GM12878 (cell line): ENCODE measurements around the gene MAFF. TPM values are rescaled to one million over a fixed set of nuclear protein-coding genes. Genes with fewer than 3 reads are reported as not detected.

Experiments used
- ATF2 ChIP-seq: IDR thresholded peaks from 2 replicates; pipeline ENCODE4 v1.6.1; 2012; ENCODE audit warnings: low read length, inconsistent platforms
- E2F8 ChIP-seq: fragments of 450-650 bp; IDR thresholded peaks from 2 replicates; pipeline ENCODE4 v1.6.1; 2018; ENCODE audit warnings: mild to moderate bottlenecking, low read depth, moderate library complexity; ENCODE audit not compliant: partially characterized antibody
- EP300 ChIP-seq, 2 experiments: fragments of 150-350 bp in 1 of 2; IDR thresholded peaks; 2 replicates each; pipeline ENCODE4 v1.6.1; 2011 to 2012; ENCODE audit warnings: low read depth in 2 of 2, low read length in 2 of 2, borderline replicate concordance in 1 of 2, improper control_type of control experiment in 1 of 2, inconsistent platforms in 1 of 2; ENCODE audit not compliant: control insufficient read depth in 1 of 2
- ESRRA ChIP-seq: IDR thresholded peaks from 2 replicates; pipeline ENCODE4 v1.6.1; 2012; ENCODE audit warnings: mild to moderate bottlenecking, low read length, improper control_type of control experiment
- IKZF1 ChIP-seq: fragments of 450-650 bp; conservative IDR thresholded peaks from 2 replicates; pipeline ENCODE4 v1.6.1; 2017; ENCODE audit warnings: antibody characterized with exemption, mild to moderate bottlenecking
- JUND ChIP-seq: IDR thresholded peaks from 2 replicates; pipeline ENCODE4 v1.6.1; 2012; ENCODE audit warnings: low read depth, mild to moderate bottlenecking, low read length, improper control_type of control experiment, moderate library complexity
- KDM1A ChIP-seq: fragments of 200-600 bp; sonication (generic); IDR thresholded peaks from 2 replicates; pipeline ENCODE4 v1.6.1; 2016; ENCODE audit warnings: borderline replicate concordance
- MEF2A ChIP-seq: IDR thresholded peaks from 2 replicates; pipeline ENCODE4 v1.6.1; 2011; ENCODE audit warnings: low read depth, mild to moderate bottlenecking, low read length, moderate library complexity; ENCODE audit not compliant: insufficient read depth
- MTA3 ChIP-seq: IDR thresholded peaks from 2 replicates; pipeline ENCODE4 v1.6.1; 2012; ENCODE audit warnings: low read length, inconsistent platforms, borderline replicate concordance
- NR2C2 ChIP-seq: IDR thresholded peaks from 2 replicates; pipeline ENCODE4 v1.6.1; 2011; ENCODE audit warnings: borderline replicate concordance, low read depth; ENCODE audit not compliant: control insufficient read depth, insufficient read length
- PAX8 ChIP-seq: fragments of 450-650 bp; IDR thresholded peaks from 2 replicates; pipeline ENCODE4 v1.6.1; 2017; ENCODE audit warnings: mild to moderate bottlenecking, moderate library complexity
- PBX3 ChIP-seq: IDR thresholded peaks from 2 replicates; pipeline ENCODE4 v1.6.1; 2011; ENCODE audit warnings: mild to moderate bottlenecking, low read depth, low read length, moderate library complexity; ENCODE audit not compliant: insufficient replicate concordance
- POLR2AphosphoS2 ChIP-seq: IDR thresholded peaks from 2 replicates; pipeline ENCODE4 v1.6.1; 2011; ENCODE audit warnings: low read depth, mild to moderate bottlenecking, low read length, improper control_type of control experiment, moderate library complexity
- RCOR1 ChIP-seq: conservative IDR thresholded peaks from 2 replicates; pipeline ENCODE4 v1.6.1; 2012; ENCODE audit warnings: low read depth, low read length, improper control_type of control experiment
- SIN3A ChIP-seq: IDR thresholded peaks from 2 replicates; pipeline ENCODE4 v1.6.1; 2012; ENCODE audit warnings: low read depth, low read length, improper control_type of control experiment
- SUPT20H ChIP-seq: IDR thresholded peaks from 2 replicates; pipeline ENCODE4 v1.6.1; 2011; ENCODE audit warnings: low read depth, mild to moderate bottlenecking, low read length, moderate library complexity, borderline replicate concordance; ENCODE audit not compliant: control insufficient read depth
- SUZ12 ChIP-seq: fragments of 200-600 bp; sonication (generic); IDR thresholded peaks from one replicate; pipeline ENCODE4 v1.6.1; 2018; ENCODE audit warnings: antibody characterized with exemption, mild to moderate bottlenecking; ENCODE audit not compliant: unreplicated experiment
- USF1 ChIP-seq: IDR thresholded peaks from 2 replicates; pipeline ENCODE4 v1.6.1; 2011; ENCODE audit warnings: borderline replicate concordance, low read depth, mild to moderate bottlenecking, moderate library complexity, mixed read lengths, low read length; ENCODE audit not compliant: insufficient read depth; ENCODE audit errors: extremely low read length
- YY1 ChIP-seq: IDR thresholded peaks from 2 replicates; pipeline ENCODE4 v1.6.1; 2011; ENCODE audit warnings: low read depth, mild to moderate bottlenecking, low read length
- ZNF592 ChIP-seq: fragments of 450-650 bp; IDR thresholded peaks from 2 replicates; pipeline ENCODE4 v1.6.1; 2017; ENCODE audit warnings: mild to moderate bottlenecking, moderate library complexity
- polyA plus RNA-seq, 11 experiments: library from polyadenylated mRNA; depleted of rRNA in 4 of 11; unstranded in 6 of 11; stranded (reverse) in 5 of 11; fragments of >200 nt; fragmentation: Nextera tagmentation in 4 of 11; fragmentation: Illumina TruSeq in 1 of 11; extraction: Ambion mirVana in 4 of 11; extraction: Trizol in 1 of 11; gene quantifications; 1 replicate in 1 of 11; 2 replicates in 10 of 11; pipeline versions ENCODE4 v1.2.1 to v1.2.3, GENCODE V29; 2011 to 2016; ENCODE audit warnings: inconsistent platforms in 2 of 11, missing spikeins in 2 of 11, low read depth in 1 of 11
- total RNA-seq, 4 experiments: library from RNA; depleted of rRNA in 3 of 4; stranded (reverse); fragments of >200 nt in 3 of 4; fragmentation: Illumina TruSeq in 1 of 4; extraction: Trizol in 1 of 4; gene quantifications; 2 replicates each; pipeline versions ENCODE4 v1.2.1 to v1.2.3, GENCODE V29; 2013 to 2021

Gene MAFF
- total and polyA plus RNA-seq, 10 of the 15 experiments (the other 5 are each of a cell fraction or from before 2014, with no cell fraction given): 0.22 to 2.3 (median 0.81) TPM; not detected in 1

GRCh38 chr22:38204784-38205183, 3.0 kb downstream of the MAFF start (continued):
- TF ChIP-seq ATF2: no peak
- TF ChIP-seq JUND: no peak
- TF ChIP-seq E2F8: no peak
- peak; percentile 56 for TF ChIP-seq PBX3
- no peak for TF ChIP-seq SIN3A
- TF ChIP-seq MEF2A: no peak
- no peak for TF ChIP-seq RCOR1
- no peak for TF ChIP-seq YY1
- TF ChIP-seq USF1: no peak
- TF ChIP-seq MTA3: no peak
- TF ChIP-seq SUZ12: no peak
- no peak for TF ChIP-seq POLR2AphosphoS2
- TF ChIP-seq IKZF1: peak; percentile 69; the same call in 1 of the 2 replicates
- no peak for TF ChIP-seq ESRRA
- no peak for TF ChIP-seq PAX8
- TF ChIP-seq NR2C2: no peak
- 0 out of 4 replicates have a peak, but pooled peaks have one; percentile 29 to 59 for TF ChIP-seq EP300 (IDR thresholded peaks at IDR 0.05; ENCODE audit: borderline replicate concordance in 1 of 2, control insufficient read depth in 1 of 2, low read depth in 2 of 2, low read length in 2 of 2)
- no peak for TF ChIP-seq SUPT20H
- TF ChIP-seq ZNF592: no peak
- no peak for TF ChIP-seq KDM1A
